Fibroblast of skin of left biceps (primary cell): Measurements from ENCODE around the gene C2orf68.
A peak's percentile ranks its signal among the peaks of the same experiment; 100 is the strongest.
"Not testable (repeated sequence)": the region's sequence is repeated elsewhere in the genome, so short reads cannot be mapped to it uniquely, and the experiment has no call there.

Experiments used
- DNase-seq, 2 experiments: peaks; one replicate each; pipeline ENCODE4 v3.0.0-alpha.2; 2013; ENCODE audit warnings: low read depth in 2 of 2

C2orf68 gene

DNA sequence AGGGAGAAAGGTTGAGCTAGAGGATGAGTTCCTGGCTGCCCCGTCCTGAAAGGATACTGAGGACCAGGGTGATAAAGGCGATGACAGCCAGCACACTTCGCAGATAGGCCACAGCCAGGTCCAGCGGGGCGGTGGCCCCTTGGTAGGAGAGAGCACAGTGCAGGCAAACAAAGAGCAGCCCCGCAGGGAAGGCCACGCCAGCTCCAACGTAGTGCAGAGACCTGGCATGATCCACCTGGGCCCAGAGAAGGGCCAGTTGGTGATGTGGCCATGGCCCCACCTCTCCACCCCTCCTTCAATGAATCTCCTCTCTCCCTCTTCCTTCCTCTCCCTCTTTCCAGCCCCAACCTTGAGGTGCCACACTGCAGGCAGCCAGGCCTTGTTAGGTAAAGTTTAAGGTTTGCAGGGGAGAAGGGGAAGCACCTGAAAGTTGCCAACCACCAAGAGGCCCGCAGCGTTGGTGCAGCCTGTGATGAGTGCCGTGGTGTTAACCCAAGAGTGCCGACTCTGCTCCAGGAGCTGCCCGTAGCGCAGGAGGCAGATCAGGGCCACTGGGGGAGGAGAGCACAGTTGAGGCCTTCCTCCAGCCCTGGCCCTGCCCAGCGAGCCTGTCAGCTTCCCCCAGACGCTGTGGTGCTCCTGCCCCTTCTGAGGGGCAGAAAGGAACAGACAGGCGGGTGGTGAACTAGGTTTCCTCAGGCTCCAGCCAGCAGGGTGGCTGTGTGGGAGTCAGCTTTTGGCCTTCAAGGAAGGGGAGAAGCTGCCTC is 12.2 kb downstream of the C2orf68 start:
- DNase-seq, result no peak

DNA sequence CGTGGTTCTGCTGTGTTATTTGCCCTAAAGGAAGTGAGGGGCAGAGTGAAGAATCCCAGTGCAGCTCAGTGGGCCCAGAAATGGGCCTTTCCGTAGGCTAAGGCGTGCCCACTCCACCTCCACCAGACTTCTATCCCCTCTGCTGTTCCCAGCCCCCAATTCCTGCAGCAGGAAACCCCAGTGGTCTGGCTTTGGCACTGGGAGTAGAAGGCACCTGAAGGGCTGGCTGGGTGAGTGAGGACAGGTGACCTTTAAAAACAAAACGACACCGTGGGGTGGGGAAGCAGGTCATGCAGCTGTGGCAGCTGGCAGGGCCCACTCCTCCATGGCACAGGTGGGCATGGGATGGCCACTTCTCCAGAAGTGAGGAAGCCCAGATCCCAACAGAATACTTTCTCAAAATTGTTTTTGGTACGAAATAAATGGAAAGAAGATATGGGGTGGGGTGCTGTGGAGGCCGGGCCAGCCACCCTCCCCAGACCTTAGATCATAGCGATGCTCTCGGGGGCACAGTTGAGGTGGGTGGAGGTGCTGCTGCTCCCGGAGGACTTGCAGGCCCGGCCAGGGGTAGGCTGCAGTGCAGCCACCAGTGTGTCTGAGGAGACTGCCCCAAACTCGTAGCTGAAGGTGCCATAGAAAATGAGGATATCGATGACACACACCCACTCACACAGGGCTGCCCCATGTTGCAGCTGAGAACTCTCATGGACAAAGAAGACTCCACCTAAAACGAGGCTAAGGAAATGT is 13.1 kb downstream of the C2orf68 start:
- DNase-seq, result no peak

DNA sequence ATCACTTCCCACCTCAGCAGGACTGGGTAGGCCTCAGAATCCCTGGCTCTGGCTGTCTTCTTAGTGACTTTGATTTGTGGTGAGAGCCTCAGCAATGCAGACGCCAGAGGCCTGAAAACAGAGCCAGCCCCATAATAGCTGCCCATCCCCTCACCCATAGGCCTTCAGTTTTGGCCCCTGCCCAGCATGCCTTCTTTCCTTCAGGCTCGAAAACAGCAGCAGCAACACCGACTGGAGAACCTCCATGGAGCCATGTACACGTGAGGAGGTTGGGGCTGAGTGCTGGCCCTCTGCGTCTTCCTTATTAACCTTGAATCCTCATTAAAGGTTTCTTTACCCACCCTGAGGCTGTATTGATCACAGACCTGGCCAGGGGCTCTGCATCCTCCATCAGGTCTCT is 14.6 kb downstream of the C2orf68 start:
- no peak for DNase-seq

DNA sequence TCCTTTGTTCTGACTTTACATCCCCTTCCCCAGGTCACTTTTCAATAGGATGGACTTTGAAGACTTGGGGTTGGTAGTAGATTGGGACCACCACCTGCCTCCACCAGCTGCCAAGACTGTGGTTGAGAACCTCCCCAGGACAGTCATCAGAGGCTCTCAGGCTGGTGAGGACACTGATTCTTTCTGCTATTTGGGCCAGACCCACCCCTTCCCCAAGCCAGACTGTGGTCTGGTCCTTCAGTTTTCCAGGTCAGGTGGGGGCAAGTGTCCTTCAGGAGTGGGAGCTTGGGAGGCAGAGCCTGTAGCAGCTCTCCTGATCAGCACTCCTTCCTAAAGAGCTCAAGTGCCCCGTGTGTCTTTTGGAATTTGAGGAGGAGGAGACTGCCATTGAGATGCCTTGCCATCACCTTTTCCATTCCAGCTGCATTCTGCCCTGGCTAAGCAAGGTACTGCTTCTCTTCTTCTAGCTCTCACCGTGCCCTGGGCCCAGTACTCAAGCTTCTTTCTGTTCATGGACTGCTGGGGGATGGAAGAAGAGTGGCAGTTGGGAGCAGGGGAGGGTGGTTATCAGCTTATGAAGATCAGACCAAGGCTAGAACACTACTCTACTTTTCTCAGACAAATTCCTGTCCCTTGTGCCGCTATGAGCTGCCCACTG is 15.3 kb downstream of the C2orf68 start:
- no peak for DNase-seq

DNA sequence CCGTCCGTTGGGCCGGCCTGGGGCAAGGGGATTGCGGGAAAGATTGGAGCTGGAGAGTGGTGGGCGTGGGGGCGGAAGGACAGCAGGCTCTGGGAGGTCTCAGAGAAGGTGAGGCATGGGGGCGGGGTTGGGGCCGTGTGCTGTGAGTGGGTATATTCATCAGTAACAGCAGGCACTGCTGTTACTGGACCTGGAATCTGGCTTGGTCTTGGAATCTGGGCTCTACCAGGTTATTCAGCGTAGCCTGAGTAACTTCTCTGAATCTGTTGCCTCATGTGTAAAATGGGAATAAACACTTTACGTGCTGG is 15.9 kb downstream of the C2orf68 start:
- DNase-seq, result no peak

DNA sequence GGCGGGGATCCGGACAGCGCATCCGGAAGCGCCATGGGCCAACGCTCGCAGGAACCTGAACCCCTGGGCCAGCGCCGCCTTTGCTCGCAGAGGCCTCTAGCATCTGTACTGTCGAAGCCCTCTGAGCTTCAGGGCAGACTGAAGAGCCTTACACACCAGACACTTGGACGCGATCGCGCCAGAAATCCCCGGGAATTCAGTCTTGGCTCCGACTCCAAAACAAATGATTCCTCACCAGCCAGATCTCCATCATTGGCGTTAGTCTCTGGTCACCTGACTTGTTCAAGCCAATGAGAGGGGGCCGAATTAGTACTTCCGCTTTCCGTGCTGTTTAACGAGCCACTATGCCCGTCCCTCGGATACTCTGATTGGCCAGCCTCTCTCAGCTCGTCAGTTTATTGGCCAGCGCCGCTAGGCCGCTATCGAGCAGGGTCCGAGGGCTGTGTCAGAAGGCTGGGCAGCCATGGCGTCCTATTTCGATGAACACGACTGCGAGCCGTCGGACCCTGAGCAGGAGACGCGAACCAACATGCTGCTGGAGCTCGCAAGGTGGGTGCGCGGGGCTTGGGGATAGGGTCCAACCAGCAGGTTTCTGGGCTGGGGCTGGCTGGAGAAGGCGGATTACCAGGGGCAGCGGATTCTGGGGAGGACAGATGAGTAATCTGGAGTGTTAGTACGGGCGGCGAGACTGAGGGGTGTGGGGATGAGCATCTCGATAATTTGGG is 16.4 kb downstream of the C2orf68 start, which contains the start of gene RNF181:
Gene RNF181 (plus strand): TSS at position 445 of the 725 bp plus-strand sequence. CDS start 19 bp downstream, at position 464.
- peak; percentile 96 for DNase-seq

DNA sequence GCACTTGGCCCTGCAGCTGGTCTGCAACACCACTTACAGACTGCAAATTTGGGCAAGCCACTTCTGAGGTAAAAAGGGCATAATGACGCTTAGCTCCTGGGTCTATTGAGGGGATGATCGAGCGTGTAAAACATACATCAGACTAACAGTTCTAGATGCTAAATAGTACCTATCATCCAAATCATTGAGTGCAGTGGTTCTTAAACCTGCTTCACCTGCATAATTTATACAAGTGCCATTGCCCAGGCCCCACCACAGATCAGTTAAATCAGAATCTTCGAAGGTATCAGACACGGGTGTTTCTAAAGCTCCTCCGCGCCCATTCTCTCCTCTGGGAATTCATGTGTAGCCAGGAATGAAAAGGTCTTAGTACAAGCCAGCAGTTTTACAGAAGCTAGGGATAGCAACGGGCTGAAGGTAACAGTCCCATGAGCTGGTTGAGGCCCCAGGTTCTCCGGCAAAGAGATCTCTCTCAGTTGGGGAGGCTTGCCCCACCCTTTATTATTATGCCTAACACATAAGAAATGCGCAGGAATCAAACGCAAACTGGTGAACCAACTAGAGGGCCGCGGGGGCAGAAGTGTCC is 17.1 kb downstream of the C2orf68 start:
- no peak for DNase-seq

DNA sequence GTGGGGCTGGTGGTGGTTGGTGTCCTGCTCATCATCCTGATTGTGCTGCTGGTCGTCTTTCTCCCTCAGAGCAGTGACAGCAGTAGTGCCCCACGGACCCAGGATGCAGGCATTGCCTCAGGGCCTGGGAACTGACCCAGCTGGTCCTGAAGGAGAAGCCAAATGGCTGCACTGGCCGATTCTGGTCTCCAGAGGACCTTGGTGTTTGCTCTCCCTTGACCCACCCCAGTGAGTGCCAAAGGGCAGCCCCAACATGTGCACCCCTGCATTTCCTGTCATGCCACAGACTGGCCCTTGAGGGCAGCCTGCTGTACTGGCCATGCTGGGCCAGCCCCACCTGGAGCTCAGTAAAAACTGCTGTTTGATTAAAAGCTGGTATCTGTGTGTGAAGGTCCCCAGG is 18.8 kb downstream of the C2orf68 start:
- no peak for DNase-seq

DNA sequence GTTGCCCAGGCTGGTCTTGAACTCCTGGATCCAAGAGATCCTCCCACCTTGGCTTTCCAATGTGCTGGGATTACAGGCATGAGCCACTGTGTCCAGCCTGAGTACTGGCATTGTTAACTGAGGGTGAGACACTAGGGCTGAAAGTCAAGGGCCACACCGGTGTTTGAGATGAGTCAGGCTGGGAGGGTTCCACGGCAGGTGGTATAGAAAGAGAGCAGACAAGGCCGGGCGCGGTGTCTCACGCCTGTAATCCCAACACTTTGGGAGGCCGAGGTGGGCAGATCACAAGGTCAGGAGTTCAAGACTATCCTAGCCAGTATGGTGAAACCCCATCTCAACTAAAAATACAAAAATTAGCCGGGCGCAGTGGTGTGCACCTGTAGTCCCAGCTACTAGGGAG is 19.6 kb downstream of the C2orf68 start:
- not testable (repeated sequence) for DNase-seq

DNA sequence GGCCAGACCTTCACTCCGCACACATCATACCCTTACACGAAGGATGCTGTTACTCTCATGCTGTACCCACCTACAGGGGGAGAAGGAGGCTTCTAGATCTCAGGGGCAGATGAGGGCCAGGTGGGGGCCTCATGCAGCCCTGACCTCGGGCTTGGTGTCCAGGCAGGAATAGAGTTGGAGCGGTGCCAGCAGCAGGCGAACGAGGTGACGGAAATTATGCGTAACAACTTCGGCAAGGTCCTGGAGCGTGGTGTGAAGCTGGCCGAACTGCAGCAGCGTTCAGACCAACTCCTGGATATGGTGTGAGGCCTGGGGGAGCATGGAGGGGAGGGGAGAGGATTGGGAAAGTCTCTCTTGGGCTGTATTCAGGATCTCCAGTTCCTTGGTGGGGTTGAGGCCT is 20.3 kb downstream of the C2orf68 start:
- DNase-seq, result no peak

DNA sequence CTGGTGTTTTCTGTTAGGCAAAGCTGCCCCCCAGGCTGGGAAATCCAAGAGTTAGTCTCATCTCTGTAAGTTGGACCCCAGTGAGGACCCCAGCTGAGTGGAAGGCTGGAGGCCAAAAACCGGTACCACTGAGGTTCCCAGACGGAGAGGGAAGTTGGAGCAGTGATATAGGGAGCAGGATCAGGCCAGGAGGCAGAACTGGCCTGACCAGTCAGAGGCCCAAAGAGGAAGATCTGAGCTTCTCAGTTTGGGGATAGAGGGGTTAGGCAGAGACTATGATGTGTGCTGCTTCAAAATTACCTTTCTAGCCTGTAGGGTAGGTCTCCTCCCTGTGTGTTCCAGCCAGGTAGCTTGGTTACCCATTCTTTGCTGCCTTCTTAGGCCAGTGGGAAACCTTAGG is 20.9 kb downstream of the C2orf68 start:
- DNase-seq, result no peak

DNA sequence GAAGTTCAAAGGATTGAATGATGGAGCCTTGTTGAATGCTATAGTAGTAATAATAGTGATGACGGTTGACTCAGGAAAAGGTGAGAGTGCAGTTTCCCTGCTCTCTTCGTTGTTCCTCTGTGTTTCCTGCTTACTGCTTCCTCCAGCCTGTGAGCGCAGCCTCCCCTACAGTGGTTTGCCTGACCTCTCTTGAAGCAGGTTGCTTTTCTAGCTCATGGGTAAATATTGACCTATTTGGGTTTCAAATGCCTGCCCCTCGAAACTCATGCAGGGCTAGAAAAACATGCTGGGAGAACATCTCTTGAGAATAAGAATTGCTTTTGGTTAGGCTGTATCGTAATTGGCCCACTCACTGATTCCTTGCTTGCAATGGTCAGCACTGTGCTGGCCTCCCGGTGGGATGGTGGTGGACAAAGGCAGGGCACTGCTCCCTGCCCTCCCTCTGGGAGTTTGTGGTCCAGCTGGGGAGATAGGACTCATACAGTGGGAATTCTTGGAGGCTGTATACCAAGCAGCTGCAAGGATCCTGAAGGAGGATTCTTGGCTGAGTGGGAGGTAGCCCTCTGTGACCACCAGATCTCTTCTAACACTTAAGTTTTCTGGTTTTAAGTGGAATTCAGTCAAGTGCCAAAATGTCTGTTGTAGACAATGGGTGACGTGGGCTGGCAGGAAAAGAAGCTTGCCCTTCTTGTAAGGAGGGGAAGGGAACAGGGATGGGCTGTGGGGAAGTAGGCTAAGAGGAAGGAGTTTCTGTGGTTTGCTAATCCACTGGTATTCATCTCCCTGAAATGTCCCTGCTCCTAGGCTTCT is 21.7 kb downstream of the C2orf68 start:
- peak; percentile 45 to 51 for DNase-seq

DNA sequence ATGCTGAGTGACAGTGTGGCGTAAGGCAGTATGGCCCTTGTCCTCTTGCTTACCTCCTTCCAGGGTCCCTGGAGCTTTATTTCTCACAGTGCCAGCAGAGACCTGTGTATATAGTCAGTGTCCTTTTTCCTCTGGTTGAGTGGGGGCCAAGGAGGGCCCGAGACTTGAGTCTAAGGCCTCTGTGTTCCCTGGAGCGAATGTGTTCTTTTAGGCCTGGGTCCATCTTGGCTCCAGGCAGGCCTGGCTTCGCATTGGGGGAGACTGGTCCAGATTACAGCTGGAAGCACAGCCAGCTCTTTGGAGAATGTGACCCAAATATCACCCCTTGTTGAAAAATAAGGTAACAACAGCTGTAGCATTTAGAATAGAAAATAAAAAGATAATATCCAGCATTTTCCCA is 22.7 kb downstream of the C2orf68 start:
- DNase-seq, result no peak

DNA sequence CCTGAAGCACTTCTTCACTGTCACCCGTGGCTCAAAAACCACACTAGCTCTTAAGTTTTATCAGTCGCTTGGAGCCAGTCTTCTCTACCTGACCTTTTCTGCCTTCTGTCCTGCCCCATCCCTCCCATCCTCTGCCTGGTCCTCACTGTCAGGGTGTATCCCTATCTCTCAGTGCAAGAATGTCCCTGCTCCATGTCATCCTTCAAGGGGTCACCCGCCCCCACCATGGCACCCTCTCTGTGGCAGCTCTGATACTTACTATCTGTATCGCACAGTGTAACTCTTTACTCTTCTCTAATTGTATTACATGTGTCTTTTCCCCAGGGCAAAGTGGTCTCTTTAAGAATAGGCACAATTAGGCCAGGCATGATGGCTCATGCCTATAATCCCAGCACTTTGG is 23.2 kb downstream of the C2orf68 start:
- DNase-seq, result no peak

DNA sequence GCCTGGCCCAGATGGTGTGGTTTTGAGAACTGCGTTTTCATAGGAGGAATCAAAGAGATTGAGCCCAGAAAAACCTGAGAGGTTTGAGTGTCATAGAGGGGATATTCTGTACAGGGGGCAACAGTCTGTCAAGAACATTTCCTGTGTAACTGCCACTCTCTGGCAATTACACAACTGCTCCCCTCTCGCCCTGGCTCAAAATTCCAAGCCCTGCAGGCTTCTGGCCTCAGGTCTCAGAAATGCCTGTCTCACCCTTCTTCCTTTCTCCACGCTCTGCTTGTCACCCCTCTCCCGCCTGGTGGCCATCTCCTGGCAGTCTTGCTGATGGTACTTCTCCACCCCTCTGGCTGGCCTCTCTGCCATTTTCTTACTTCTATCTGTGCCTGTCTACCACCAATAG is 23.6 kb downstream of the C2orf68 start:
- DNase-seq, result no peak

DNA sequence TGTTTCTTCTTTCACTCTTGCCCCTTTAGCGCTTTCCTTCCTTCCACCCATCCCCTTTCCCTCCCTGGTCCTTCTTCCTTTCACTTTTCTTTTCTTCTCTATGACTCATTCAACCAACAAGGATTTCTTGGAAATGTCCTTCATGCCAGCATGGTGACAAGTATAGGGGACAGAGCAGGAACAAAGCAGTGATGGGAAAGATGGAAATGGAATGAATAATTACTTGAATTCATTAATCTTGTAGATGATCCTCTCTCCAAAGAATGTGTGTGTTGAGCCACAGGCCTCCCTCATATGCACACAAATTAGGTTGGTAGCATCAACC is 26.1 kb downstream of the C2orf68 start:
- no peak for DNase-seq

DNA sequence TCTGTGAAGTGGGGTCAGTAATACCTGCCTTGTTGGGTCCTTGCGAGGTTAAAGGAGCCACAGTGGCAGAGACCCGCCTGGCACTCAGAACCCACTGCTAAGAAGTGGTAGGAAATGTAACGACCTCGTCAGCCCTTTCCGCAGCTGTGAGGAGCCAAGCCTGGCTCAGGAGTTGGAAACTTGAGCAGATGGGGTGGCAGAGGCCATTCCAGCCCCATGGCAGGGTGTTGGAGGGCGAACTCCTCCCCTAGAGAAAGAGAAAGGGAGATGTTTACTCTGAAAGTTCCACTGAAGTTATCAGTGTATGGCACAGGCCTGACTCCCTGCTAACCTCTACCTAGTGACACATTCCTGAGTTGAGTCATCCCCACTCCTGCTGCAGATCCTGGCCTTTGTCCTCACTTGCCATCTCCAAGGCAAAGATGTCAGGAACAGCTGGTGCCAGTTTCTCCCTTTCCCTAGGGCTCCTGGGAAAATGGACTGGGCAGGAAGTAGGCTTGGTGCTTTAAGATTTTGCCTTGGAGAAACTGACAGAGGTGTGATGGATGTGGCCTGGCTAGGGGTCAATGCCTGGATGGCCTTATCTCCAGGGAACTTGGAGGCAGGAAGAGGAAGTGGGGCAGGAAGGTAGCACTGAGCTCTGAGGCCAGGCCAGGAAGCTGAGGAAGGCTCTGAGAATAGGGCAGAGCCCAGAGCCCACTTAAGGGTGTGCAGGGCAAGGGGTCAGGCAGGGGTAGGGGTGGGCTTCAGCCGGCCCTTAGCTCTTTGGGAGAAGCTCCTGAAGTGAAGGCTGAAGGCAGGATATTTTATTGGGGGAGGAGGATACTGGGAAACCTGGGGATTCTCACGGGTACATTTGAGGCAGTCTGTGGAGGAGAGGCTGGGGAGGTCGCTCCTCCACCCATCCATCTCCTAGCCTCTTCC is 26.7 kb downstream of the C2orf68 start:
- no peak for DNase-seq

DNA sequence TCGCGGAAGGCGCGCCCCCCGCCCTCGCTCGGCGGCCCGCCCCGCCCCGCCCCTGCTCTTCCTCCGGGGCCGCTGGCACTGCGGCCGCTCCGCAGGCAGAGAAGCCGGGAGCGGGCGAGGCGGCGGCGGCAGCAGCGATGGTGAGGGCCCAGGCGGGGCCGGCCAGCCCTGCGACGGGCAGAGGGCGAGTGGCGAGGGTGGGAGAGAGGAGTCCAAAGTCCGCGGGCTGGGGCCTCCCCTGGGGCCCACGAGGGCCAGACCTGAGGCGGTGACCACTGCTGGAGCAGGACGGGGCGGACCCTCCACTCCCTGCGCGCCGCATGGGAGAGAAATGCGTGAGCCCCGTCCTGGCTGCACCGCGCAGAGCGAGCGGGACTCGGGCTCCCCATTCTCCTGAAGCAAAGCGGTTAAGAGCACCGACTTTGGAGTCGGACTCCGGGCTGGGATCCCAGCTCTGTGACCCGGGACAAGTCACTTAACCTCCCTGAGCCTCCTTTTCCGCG is 27.5 kb downstream of the C2orf68 start, which contains the start of gene VAMP5:
Gene VAMP5 (plus strand): TSS at position 78 of the 503 bp plus-strand sequence. CDS start 60 bp downstream, at position 138.
- no peak for DNase-seq

DNA sequence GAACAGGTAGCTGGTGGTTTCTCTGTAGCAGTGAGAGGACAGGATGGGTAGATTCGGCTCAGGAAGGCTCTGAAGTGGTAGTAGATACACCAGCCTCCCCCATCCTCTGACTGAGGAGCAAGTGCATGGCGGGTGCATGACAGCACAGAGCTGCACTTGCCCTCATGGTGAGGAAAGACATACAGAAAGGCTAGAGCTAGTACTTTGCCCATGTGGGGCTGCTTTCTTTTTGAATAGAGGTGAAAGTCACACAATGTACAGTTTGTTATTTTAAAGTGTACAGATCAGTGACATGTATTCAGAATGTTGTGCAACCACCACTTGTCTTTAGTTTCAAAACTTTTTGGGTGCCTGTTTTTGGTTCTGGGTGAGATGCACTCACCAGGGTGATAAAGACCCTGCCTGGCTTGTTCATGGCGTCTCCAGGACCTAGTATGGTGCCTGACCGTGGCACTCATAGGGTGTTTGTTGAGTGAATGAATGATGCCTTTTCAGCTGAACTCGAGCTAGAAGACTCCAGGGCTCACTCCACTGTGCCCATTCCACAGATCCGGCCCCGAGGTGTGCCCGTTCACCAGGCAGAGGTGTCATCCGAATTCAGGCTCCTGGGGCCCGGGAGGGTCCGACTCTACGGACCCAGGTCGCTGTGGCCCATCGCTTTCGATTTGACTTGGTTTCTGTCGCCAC is 28.1 kb downstream of the C2orf68 start:
- no peak for DNase-seq
